ENCODE data around the gene MAP4K3. TPM values are rescaled to one million over a fixed set of nuclear protein-coding genes. Genes with fewer than 3 reads are reported as not detected.

MAP4K3 gene
- total and polyA plus RNA-seq, 2 of the 8 experiments (the other 6 are each of a cell fraction or from before 2014, with no cell fraction given), result 11.4 to 63.0 TPM

GRCh38 chr2:39283561-39283960 lies 153.5 kb downstream of the MAP4K3 start:
- Histone ChIP-seq H2BK5ac (ENCODE audit: low read depth, low read length) (no peak overlapping the region), H3K36me3 (ENCODE audit: control insufficient read depth in 2 of 4, insufficient read depth in 4 of 4, low read length in 3 of 4) (peaks cover 0 to 14% (median 6%) of the 10 kb centered on the region in 4 experiments; a peak in 3 of 8 replicates), H3K27ac (ENCODE audit: low read depth, low read length) (no peak overlapping the region), H4K20me1 (replicated peaks in 1 of 2; ENCODE audit: control insufficient read depth in 1 of 2, insufficient read depth in 2 of 2, low read length in 2 of 2) (no peaks in the 10 kb centered on the region), H3K14ac (ENCODE audit: insufficient read length) (no peak overlapping the region), H3K23ac (ENCODE audit: insufficient read length) (no peak overlapping the region), H3K4me3 (ENCODE audit: extremely low read depth in 1 of 4, insufficient read depth in 2 of 4, low read depth in 3 of 4, low read length in 4 of 4) (no peak overlapping the region), H3K56ac (replicated peaks; ENCODE audit: insufficient read length, low read depth, low read length) (no peak overlapping the region), H3K27me3 (replicated peaks in 1 of 4; ENCODE audit: control insufficient read depth in 3 of 4, extremely low read depth in 1 of 4, insufficient read depth in 3 of 4, low read length in 3 of 4) (no peaks in the 10 kb centered on the region), H2AK5ac (ENCODE audit: low read depth, low read length) (no peak overlapping the region), H4K91ac (replicated peaks; ENCODE audit: insufficient read length, low read length) (no peak overlapping the region), H4K5ac (ENCODE audit: insufficient read length, low read depth, low read length) (no peak overlapping the region), H3K4ac (replicated peaks; ENCODE audit: insufficient read length, low read depth, low read length) (no peak overlapping the region), H3K18ac (ENCODE audit: extremely low read depth, low read length) (no peak overlapping the region), H3K79me1 (ENCODE audit: low read depth, low read length) (no peaks in the 10 kb centered on the region), H2BK12ac (ENCODE audit: low read depth, low read length) (no peak overlapping the region), H2BK120ac (replicated peaks; ENCODE audit: low read depth, low read length) (no peak overlapping the region), H3K79me2 (ENCODE audit: control insufficient read depth in 1 of 2, insufficient read depth in 2 of 2, low read length in 2 of 2) (no peaks in the 10 kb centered on the region), H2BK20ac (ENCODE audit: low read length) (no peak overlapping the region), H3K23me2 (ENCODE audit: low read depth, low read length) (no peaks in the 10 kb centered on the region), H3K9me3 (ENCODE audit: insufficient read depth in 2 of 2, low read depth in 1 of 2, low read length in 1 of 2) (no peaks in the 10 kb centered on the region), H3K4me2 (ENCODE audit: insufficient read depth in 1 of 2, low read depth in 2 of 2, low read length in 2 of 2) (no peak overlapping the region), H2AFZ (ENCODE audit: low read length) (no peak overlapping the region), H4K8ac (ENCODE audit: extremely low read depth, insufficient read depth, low read length) (no peak overlapping the region), H2BK15ac (ENCODE audit: low read length) (no peak overlapping the region), H3K9ac (replicated peaks in 1 of 4; ENCODE audit: extremely low read depth in 1 of 4, low read depth in 3 of 4, low read length in 3 of 4) (no peak overlapping the region), H3K4me1 (replicated peaks in 1 of 4; ENCODE audit: control insufficient read depth in 3 of 4, insufficient read depth in 4 of 4, low read length in 3 of 4) (peaks cover 0 to 3% (median 0%) of the 10 kb centered on the region in 4 experiments; a peak in 1 of 7 replicates)
- 89% methylated on average over 1 of the region's 1 CpG; no CpG with 5 or more reads in 1 of the 2 experiments for WGBS, 2 experiments (ENCODE audit: extremely low coverage in 1 of 2, insufficient coverage in 1 of 2, insufficient read length in 1 of 2, insufficient replicate concordance in 2 of 2, low coverage in 1 of 2, low lambda C conversion rate in 2 of 2, missing lambda C conversion rate in 1 of 2)
- DNase-seq (ENCODE audit: low read depth in 1 of 2, low spot score in 2 of 2), result no peak
- POLR2A ChIA-PET (ENCODE audit: partially characterized antibody), result no interaction called here
- FAIRE-seq, result no peak
- CTCF ChIA-PET (ENCODE audit: partially characterized antibody), result interaction anchor here (0.6 to 1.6 kb wide), 4 partner anchors 13 to 450 kb away, joined by 3 to 5 read pairs (median 3); no protein-coding TSS in a partner anchor
- no peak for TF ChIP-seq RAD21 (IDR thresholded peaks at IDR 0.05 in 1 of 2, conservative IDR thresholded peaks at IDR 0.05 in 1 of 2; ENCODE audit: low read depth in 2 of 2, low read length in 2 of 2)
- no peak for TF ChIP-seq SIX5 (IDR thresholded peaks at IDR 0.05; ENCODE audit: low read depth, low read length)
- TF ChIP-seq KDM4A (IDR thresholded peaks at IDR 0.05; ENCODE audit: low read depth, low read length, severe bottlenecking), result no peak
- no peak for TF ChIP-seq KDM1A (IDR thresholded peaks at IDR 0.05; ENCODE audit: borderline replicate concordance, low read length)
- TF ChIP-seq SP1 (IDR thresholded peaks at IDR 0.05; ENCODE audit: low read depth, low read length), result no peak
- TF ChIP-seq USF2 (IDR thresholded peaks at IDR 0.05; ENCODE audit: low read length), result no peak
- no peak for TF ChIP-seq RXRA (IDR thresholded peaks at IDR 0.05; ENCODE audit: insufficient read depth, low read depth, low read length)
- TF ChIP-seq SAP30 (IDR thresholded peaks at IDR 0.05; ENCODE audit: insufficient read depth, insufficient replicate concordance, low read length), result no peak
- no peak for TF ChIP-seq TBP (IDR thresholded peaks at IDR 0.05; ENCODE audit: low read depth, low read length)
- no peak for TF ChIP-seq JUND (IDR thresholded peaks at IDR 0.05; ENCODE audit: low read length)
- TF ChIP-seq TAF1 (IDR thresholded peaks at IDR 0.05; ENCODE audit: low read depth, low read length), result no peak
- TF ChIP-seq ASH2L (IDR thresholded peaks at IDR 0.05; ENCODE audit: low read length), result no peak
